RWPE2 (cell line): ENCODE data around the gene CRAMP1.

Experiments
- ATAC-seq: fragments of 200-7000 bp; cut with Tn5 transposase; 3 replicates; pipeline ENCODE4 v1.9.1; 2021; ENCODE audit warnings: low read depth
- DNase-seq: peaks from one replicate; pipeline ENCODE4 v3.0.0-alpha.2; 2020; ENCODE audit warnings: low spot score
- H3K27ac ChIP-seq: fragments of 450-650 bp; 2 replicates; pipeline ENCODE4 v1.5.1; 2017; ENCODE audit warnings: mild to moderate bottlenecking; ENCODE audit not compliant: poor library complexity, severe bottlenecking
- H3K27me3 ChIP-seq: fragments of 250-450 bp; sonication (Bioruptor Pico); 2 replicates; pipeline ENCODE4 v1.5.1; 2021; ENCODE audit warnings: mild to moderate bottlenecking, moderate library complexity; ENCODE audit not compliant: insufficient read depth, poor library complexity, severe bottlenecking
- H3K36me3 ChIP-seq: fragments of 250-450 bp; sonication (Bioruptor Pico); 2 replicates; pipeline ENCODE4 v1.5.1; 2020; ENCODE audit warnings: low read depth, mild to moderate bottlenecking, moderate library complexity
- H3K4me1 ChIP-seq: fragments of 250-450 bp; sonication (Bioruptor Pico); 2 replicates; pipeline ENCODE4 v1.5.1; 2021; ENCODE audit warnings: mild to moderate bottlenecking, moderate library complexity; ENCODE audit not compliant: insufficient read depth, poor library complexity, severe bottlenecking
- H3K4me3 ChIP-seq: fragments of 250-450 bp; sonication (Bioruptor Pico); 2 replicates; pipeline ENCODE4 v1.5.1; 2021; ENCODE audit warnings: mild to moderate bottlenecking, moderate library complexity; ENCODE audit not compliant: severe bottlenecking
- H3K9me3 ChIP-seq: fragments of 250-450 bp; sonication (Bioruptor Pico); 2 replicates; pipeline ENCODE4 v1.5.1; 2021; ENCODE audit warnings: mild to moderate bottlenecking, moderate library complexity; ENCODE audit not compliant: severe bottlenecking
- CTCF ChIP-seq: fragments of 450-650 bp; IDR thresholded peaks from one replicate; pipeline ENCODE4 v1.5.1; 2017; ENCODE audit warnings: mild to moderate bottlenecking, moderate library complexity; ENCODE audit not compliant: poor library complexity, severe bottlenecking

Gene CRAMP1

DNA sequence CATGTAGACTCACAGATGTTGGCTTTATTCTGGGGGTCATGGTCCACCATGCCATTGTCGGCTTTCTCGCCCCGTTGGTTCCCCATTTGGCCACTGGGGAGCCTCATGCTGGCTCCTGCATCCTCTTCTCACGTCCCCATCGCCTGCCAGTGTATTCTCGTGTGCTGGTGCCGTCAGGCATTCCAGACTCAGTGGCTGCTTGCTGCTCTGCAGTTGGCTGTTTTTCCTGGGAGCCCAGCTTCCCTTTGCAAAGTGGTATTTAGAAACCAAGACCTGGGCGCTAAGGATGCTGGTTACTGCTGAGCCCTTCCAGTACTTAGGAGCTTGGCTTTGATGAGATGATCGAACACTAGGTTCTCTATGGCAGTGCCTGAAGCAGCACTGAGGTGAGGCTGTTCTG lies 19.1 kb downstream of the CRAMP1 start:
- DNase-seq (no peak), ATAC-seq (no peak)
- Histone ChIP-seq H3K9me3 (no peaks in the 10 kb centered on the region), H3K4me1 (no peaks in the 10 kb centered on the region), H3K27me3 (no peaks in the 10 kb centered on the region), H3K4me3 (no peak overlapping the region), H3K27ac (no peak overlapping the region), H3K36me3 (peaks cover 73% of the 10 kb centered on the region)
- no peak for TF ChIP-seq CTCF

DNA sequence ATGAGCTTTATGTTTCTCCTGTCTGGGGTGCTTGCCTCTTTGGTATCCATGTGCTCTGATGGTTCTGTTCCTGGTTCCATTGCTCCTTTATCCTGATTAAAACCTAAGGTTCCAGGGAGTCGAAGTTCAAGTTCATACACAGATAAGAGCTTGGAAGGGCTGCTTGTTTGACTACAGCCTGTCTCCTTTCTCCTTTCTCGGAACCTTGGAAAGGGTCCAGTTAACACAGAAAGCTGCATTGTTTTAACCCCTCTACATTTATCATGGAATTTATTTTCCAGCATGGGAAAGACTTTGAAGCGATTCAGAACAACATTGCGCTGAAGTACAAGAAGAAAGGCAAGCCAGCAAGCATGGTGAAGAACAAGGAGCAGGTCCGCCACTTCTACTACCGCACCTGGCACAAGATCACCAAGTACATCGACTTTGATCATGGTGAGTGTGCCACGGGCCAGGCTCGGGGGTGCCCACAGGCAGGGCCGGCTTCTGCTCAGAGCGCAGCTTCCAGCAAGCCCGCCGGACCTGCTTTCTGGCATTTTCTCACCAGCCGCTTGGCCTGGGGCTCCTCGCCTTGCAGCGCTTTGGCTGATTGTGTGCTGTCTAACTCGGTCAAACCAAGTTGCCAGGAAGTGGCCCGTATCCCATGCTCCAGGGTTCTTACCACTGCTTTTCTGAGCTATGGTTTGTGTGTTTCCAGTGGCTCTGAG lies 19.9 kb downstream of the CRAMP1 start:
- DNase-seq = no peak
- Histone ChIP-seq H3K36me3 (peaks cover 66% of the 10 kb centered on the region), H3K4me1 (no peaks in the 10 kb centered on the region), H3K4me3 (no peak overlapping the region), H3K9me3 (no peaks in the 10 kb centered on the region), H3K27ac (no peak overlapping the region), H3K27me3 (no peaks in the 10 kb centered on the region)
- ATAC-seq = no peak
- no peak for TF ChIP-seq CTCF

DNA sequence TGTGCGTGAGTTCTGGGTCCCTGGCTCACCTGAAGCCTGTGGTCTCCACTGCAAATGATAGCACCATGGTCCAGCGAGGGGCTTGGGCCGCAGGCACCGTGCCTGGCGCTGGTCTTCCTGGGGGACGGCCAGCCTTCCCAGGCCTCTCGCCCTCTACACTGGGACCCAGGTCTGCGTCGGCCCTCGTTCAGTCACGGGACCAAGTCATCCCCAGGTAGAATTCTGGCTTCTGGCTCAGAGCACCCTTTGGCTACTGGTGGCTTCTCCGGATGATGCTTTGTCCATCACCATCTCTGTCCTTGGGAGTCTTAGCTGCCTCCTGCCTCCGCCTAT lies 20.4 kb downstream of the CRAMP1 start:
- no peak for DNase-seq
- H3K9me3 ChIP-seq = no peaks in the 10 kb centered on the region
- peaks cover 62% of the 10 kb centered on the region for H3K36me3 ChIP-seq
- no peak for TF ChIP-seq CTCF
- no peak for ATAC-seq
- H3K4me3 ChIP-seq = no peak overlapping the region
- no peaks in the 10 kb centered on the region for H3K27me3 ChIP-seq
- H3K4me1 ChIP-seq = no peaks in the 10 kb centered on the region
- H3K27ac ChIP-seq = no peak overlapping the region

- DNase-seq (no peak), ATAC-seq (no peak)
- Histone ChIP-seq H3K36me3 (peaks cover 69% of the 10 kb centered on the region), H3K4me1 (no peaks in the 10 kb centered on the region), H3K27me3 (no peaks in the 10 kb centered on the region), H3K9me3 (no peaks in the 10 kb centered on the region), H3K27ac (no peak overlapping the region), H3K4me3 (no peak overlapping the region)
- no peak for TF ChIP-seq CTCF
Measured at GRCh38 chr16:1633310-1633709, 21.1 kb downstream of the CRAMP1 start.

GRCh38 chr16:1634541-1634940 lies 22.4 kb downstream of the CRAMP1 start:
- no peak for TF ChIP-seq CTCF
- no peak overlapping the region for H3K4me3 ChIP-seq
- DNase-seq = no peak
- no peaks in the 10 kb centered on the region for H3K4me1 ChIP-seq
- H3K9me3 ChIP-seq = no peaks in the 10 kb centered on the region
- peaks cover 75% of the 10 kb centered on the region for H3K36me3 ChIP-seq
- no peak overlapping the region for H3K27ac ChIP-seq
- no peak for ATAC-seq
- H3K27me3 ChIP-seq = no peaks in the 10 kb centered on the region
